ENCODE measurements around the gene IL15.

DNA sequence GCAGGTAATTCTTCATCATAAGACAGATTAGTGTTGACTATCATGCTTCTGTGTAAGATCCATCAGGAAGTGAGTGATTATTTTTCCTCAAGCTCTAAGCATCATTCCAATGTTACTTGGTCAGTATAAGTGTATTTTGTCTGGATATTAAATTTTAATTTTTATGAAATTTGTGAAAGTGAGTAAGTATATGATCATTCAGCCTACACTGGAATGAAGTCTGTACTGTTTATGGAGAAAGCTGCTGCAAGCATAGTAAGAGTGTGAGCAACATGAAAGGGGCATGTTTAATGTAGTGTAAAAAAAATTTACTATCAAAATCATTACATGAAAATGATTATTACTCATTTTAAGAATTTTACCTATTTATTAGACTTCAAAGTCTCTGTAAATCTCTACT, 84.8 kb downstream of the IL15 start:
- TF ChIP-seq POLR2A (IDR thresholded peaks at IDR 0.05) (no peak), CTCF (IDR thresholded peaks at IDR 0.05) (no peak), POLR2AphosphoS5 (IDR thresholded peaks at IDR 0.05) (no peak)

Measured in suprapubic skin (tissue), 4 donors.